HG03135 (cell line): ENCODE measurements around the gene DOCK1.

ENCODE experiments used
- ATAC-seq: cut with Tn5 transposase; IDR thresholded peaks from one replicate; pipeline ENCODE4 v1.9.1; 2021; ENCODE audit warnings: mild to moderate bottlenecking, moderate library complexity; ENCODE audit not compliant: unreplicated experiment

The DOCK1 gene

GRCh38 chr10:127411062-127411461 is 505.8 kb downstream of the DOCK1 start:
- no peak for ATAC-seq

GRCh38 chr10:127413326-127413725 is 508.1 kb downstream of the DOCK1 start:
- ATAC-seq: no peak

- ATAC-seq: no peak
Measured at GRCh38 chr10:127414024-127414423, 508.8 kb downstream of the DOCK1 start.

GRCh38 chr10:127415116-127415515 is 509.9 kb downstream of the DOCK1 start:
- ATAC-seq: no peak

GRCh38 chr10:127415901-127416581 is 510.8 kb downstream of the DOCK1 start:
- ATAC-seq: no peak

- ATAC-seq: no peak
Measured at GRCh38 chr10:127417031-127417430, 511.8 kb downstream of the DOCK1 start.

- no peak for ATAC-seq
Measured at GRCh38 chr10:127417686-127418401, 512.6 kb downstream of the DOCK1 start.

GRCh38 chr10:127418536-127419168 is 513.4 kb downstream of the DOCK1 start:
- no peak for ATAC-seq

GRCh38 chr10:127420138-127420684 is 515.0 kb downstream of the DOCK1 start:
- no peak for ATAC-seq

GRCh38 chr10:127423218-127423915 is 518.1 kb downstream of the DOCK1 start:
- no peak for ATAC-seq

GRCh38 chr10:127424594-127425264 is 519.5 kb downstream of the DOCK1 start:
- no peak for ATAC-seq

GRCh38 chr10:127426746-127427145 is 521.5 kb downstream of the DOCK1 start:
- no peak for ATAC-seq

- ATAC-seq: no peak
Measured at GRCh38 chr10:127427926-127428325, 522.7 kb downstream of the DOCK1 start.

- ATAC-seq: no peak
Measured at GRCh38 chr10:127428385-127428980, 523.3 kb downstream of the DOCK1 start.

- no peak for ATAC-seq
Measured at GRCh38 chr10:127429601-127430312, 524.5 kb downstream of the DOCK1 start.

GRCh38 chr10:127431525-127431924 is 526.3 kb downstream of the DOCK1 start:
- no peak for ATAC-seq

GRCh38 chr10:127434006-127434405 is 528.8 kb downstream of the DOCK1 start:
- no peak for ATAC-seq

- ATAC-seq: no peak
Measured at GRCh38 chr10:127435246-127435645, 530.0 kb downstream of the DOCK1 start.

GRCh38 chr10:127440371-127440770 is 535.1 kb downstream of the DOCK1 start:
- ATAC-seq: no peak
